GM12865 (cell line): Measurements from ENCODE around the gene GALP.
"Not testable (repeated sequence)": the region's sequence is repeated elsewhere in the genome, so short reads cannot be mapped to it uniquely, and the experiment has no call there.

Experiments used
- DNase-seq: peaks from one replicate; pipeline ENCODE4 v3.0.0; 2010; ENCODE audit warnings: low read depth
- H3K4me3 ChIP-seq: 2 replicates; pipeline ENCODE4 v1.5.1; 2011; ENCODE audit warnings: mild to moderate bottlenecking, low read depth, low read length, control low read depth
- TF ChIP-seq, protein P1 (sequence below): IDR thresholded peaks from 2 replicates; pipeline ENCODE4 v1.5.1; 2011; ENCODE audit warnings: low read length, control low read depth, low read depth, inconsistent platforms; ENCODE audit not compliant: insufficient read depth; ENCODE audit errors: missing control alignments

Gene GALP

DNA sequence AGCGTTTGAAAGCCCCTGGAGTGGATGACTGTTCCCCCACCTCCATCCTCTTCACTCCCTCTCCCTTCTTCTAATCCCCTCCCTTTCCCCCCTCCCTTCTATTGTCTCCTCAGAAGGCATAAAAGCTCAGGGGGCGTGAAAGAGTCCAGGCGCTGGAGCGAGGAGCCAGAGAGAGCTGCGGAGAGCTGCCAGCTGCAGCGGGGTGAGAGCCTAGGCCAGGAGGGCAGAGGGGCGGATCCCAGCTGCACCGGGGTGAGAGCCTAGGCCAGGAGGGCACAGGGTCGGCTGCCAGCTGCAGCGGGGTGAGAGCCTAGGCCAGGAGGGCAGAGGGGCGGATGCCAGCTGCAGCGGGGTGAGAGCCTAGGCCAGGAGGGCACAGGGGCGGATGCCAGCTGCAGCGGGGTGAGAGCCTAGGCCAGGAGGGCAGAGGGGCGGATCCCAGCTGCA lies at the start of gene GALP:
TSS of gene GALP (plus strand) at position 148 of the 447 bp plus-strand sequence. CDS start 1,101 bp downstream, outside the sequence.
- H3K4me3 ChIP-seq, DNase-seq: not testable (repeated sequence)

DNA sequence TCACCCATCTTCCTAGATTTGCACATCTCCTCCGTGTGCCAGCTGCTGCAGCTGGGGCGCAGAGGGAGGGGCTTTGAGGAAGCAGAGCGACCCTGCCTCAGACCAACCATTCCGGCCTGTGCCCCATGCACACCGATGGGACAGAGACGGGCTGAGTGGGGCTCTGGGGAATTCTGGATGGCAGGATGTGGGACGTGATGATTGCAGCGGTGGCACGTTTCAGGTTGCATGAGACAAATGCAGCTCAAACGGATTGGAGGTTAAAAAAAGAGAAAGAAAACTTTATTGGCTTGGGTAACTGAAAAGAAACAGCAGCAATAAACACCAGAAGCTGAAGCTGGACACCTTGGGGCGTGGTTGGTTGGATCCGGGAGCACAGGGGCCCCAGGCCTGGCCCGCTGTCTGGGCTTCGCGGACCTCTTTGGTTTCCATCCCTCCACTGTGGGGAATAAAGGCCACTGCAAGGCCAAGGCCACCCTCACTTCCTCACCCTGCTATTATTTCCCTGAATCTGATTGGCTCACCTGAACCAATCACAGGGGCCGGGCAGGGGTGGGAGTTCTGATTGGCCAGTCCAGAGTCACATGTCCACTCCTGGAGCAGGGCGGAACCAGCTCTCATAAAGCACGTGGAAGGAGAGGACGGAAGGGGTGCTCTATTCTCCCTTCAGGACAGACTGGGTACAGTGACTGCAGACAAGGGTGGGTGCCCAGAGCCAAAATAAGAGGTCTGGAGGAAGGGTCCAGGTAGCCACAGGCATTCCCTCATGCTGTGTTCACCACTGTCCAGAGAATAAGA lies 48.6 kb upstream of the GALP start:
- no peak overlapping the region for H3K4me3 ChIP-seq
- no peak for DNase-seq
- TF ChIP-seq, protein P1, sequence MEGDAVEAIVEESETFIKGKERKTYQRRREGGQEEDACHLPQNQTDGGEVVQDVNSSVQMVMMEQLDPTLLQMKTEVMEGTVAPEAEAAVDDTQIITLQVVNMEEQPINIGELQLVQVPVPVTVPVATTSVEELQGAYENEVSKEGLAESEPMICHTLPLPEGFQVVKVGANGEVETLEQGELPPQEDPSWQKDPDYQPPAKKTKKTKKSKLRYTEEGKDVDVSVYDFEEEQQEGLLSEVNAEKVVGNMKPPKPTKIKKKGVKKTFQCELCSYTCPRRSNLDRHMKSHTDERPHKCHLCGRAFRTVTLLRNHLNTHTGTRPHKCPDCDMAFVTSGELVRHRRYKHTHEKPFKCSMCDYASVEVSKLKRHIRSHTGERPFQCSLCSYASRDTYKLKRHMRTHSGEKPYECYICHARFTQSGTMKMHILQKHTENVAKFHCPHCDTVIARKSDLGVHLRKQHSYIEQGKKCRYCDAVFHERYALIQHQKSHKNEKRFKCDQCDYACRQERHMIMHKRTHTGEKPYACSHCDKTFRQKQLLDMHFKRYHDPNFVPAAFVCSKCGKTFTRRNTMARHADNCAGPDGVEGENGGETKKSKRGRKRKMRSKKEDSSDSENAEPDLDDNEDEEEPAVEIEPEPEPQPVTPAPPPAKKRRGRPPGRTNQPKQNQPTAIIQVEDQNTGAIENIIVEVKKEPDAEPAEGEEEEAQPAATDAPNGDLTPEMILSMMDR: no peak

DNA sequence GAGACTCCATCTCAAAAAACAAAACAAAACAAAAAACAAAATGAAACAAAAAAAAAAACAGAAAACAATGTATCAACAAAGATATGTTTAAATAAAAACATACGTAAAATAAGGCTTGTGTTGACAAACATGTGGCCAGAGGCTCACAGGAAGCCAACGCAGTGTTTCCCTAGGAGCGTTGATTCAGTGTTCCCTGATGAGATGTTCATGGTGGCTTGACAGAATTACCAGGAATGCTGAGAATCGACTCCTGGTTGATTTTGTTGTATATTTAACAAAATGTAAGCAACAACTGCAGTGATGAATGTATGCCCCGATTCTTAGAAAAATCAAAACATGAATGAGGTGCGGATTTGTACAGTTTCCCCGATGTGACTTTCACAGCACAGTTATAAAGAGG lies 45.8 kb upstream of the GALP start:
- TF ChIP-seq, protein P1: no peak
- H3K4me3 ChIP-seq: no peak overlapping the region
- DNase-seq: no peak

DNA sequence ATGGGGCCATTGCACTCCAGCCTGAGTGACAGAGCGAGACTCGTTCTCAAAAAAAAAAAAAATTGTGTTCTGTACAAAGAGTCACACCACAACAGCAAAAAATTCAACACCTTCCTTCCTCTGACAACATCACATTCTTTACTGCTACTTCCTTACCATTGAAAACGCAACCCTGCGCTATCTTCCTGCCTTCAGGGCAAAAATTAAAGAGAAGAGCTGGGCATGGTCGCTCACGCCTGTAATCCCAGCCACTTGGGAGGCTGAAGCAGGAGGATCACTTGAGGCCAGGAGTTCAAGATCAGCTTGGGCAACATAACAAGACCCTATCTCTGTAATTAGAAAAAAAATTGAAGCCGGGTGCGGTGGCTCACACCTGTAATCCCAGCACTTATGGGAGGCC lies 44.2 kb upstream of the GALP start:
- H3K4me3 ChIP-seq: no peak overlapping the region
- no peak for DNase-seq
- TF ChIP-seq, protein P1: no peak

DNA sequence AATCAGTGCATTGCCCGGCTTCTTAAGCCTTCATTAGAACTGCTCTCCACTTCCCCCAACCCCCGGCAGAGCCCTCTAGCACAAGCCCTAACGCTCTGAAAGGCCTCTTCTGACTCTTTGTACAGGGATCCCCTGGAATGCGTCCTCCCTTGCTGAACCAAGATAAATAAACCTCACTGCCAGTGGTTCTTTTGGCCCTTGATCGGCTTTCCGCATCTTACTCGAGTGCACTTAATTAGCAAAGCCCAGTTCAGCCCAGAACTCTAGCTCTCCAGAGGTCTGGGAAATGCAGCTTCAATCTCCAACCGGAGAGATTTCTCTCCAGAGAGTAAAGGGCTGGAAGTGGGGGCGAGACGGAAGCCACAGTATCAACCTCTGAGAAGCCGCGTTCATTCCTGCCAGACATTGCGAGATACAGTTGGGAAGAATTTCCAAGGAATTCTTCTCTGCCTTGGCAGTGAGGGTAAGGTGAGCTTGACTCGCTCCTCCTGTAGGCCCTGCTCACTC lies 43.4 kb upstream of the GALP start:
- no peak overlapping the region for H3K4me3 ChIP-seq
- no peak for DNase-seq
- TF ChIP-seq, protein P1: no peak

DNA sequence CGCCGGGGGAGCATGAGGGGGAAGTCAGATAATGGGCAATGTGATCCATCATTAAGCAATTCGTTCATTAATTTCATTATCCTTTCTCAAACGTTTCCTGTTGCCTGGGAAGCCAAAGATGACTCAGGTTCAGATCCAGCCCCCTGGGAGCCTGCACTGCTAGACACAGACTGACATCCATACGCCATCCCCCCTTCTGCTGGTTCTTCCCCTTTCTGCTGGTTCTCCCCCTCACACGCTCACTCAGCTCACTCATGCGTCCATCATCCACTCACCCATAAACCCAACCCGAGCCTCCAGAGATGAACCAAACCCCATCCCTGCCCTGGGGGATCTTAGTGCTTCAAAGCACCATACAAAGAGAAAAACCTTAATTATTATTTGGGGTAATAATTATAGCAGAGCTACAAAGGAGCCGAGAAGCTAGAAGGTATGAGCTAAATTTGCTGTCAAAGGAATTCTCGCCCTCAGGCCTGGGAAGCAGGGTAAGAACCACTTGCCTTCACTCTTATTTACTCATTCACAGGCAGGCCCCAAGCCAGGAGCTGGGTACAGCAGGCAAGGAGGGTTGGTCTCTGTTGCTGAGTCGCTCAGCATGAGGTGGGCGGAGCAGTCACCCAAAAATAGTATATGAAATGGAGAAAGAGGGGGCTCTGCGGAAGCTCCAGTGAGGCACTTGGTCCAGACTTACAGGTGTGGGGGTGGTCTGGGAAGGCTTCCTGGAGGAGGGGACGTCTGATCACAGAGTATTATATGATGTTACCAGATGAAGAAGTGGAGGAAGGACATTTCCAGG lies 41.8 kb upstream of the GALP start:
- TF ChIP-seq, protein P1: no peak
- peak; percentile 56 for DNase-seq
- H3K4me3 ChIP-seq: no peak overlapping the region

DNA sequence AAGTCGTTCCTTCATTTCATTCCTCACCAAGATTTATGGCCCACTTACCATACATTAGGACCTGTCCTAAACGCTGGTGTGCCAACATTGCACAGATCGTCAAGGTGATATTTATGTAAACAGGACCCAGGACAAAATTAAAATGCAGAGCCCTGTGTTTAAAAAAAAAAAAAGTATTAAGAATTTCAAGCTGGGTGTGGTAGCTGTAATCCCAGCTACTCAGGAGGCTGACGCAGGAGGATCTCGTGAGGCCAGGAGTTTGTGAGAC lies 41.2 kb upstream of the GALP start:
- TF ChIP-seq, protein P1: no peak
- H3K4me3 ChIP-seq: no peak overlapping the region
- no peak for DNase-seq
